ENCODE results near the gene BMP2K. TPM values are rescaled to one million over a fixed set of nuclear protein-coding genes. Genes with fewer than 3 reads are reported as not detected.

Gene BMP2K
- total RNA-seq, 1 experiment from 2014 or later, result 23.7 TPM

GRCh38 chr4:78937837-78938236 lies 161.7 kb downstream of the BMP2K start:
- no peak for DNase-seq (ENCODE audit: low spot score)

GRCh38 chr4:78938474-78938867 lies 162.3 kb downstream of the BMP2K start:
- DNase-seq (ENCODE audit: low spot score), result no peak

DNA sequence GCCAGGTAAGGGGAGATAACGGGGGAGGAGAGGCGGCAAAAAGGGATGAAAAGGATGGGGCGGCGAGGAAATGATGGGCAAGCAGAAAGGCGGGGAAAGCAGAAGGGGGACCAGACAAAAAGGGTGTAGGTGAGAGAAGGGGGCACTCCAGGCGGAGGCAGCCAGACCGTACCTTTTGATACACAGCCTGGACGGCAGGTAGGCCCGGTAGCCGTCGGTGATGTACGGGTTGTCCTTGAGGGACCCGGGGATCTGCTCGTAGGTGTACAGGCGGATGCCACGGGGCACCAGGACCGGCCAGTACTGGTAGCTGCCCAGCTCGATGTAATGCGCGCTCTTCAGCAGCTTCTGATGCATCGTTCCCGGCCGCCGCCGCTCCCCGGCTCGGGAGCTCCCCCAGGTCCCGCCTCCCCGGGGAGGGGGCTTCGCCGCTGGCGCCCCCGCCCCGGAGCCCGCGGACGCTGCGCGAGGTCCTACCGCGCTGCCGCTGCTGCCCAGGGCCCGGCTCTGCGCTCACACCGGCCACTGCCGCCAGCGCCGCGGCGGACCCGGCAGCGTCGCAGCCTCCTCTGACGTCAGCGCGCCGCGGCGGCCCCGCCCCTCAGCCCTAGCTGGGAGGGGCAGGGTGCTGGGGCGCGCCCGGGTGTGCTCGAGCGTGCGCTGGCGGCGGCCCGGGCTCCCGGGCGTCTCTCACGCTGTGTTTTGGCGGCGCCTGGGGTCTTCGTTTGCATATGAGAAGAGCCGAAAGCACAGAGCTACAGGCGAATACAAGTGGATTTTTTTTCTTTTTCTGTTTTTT lies 162.9 kb downstream of the BMP2K start, which contains the start of gene PAQR3:
TSS of gene PAQR3 (minus strand) at position 571 of the 799 bp plus-strand sequence. CDS start at position 357, 214 bp downstream.
- peak; percentile 59 for DNase-seq (ENCODE audit: low spot score)

GRCh38 chr4:78939667-78940008 lies 163.5 kb downstream of the BMP2K start:
- no peak for DNase-seq (ENCODE audit: low spot score)

GRCh38 chr4:78940752-78941151 lies 164.6 kb downstream of the BMP2K start:
- no peak for DNase-seq (ENCODE audit: low spot score)

- DNase-seq (ENCODE audit: low spot score), result no peak
These were observed 168.2 kb downstream of the BMP2K start for GRCh38 chr4:78944381-78944780.

DNA sequence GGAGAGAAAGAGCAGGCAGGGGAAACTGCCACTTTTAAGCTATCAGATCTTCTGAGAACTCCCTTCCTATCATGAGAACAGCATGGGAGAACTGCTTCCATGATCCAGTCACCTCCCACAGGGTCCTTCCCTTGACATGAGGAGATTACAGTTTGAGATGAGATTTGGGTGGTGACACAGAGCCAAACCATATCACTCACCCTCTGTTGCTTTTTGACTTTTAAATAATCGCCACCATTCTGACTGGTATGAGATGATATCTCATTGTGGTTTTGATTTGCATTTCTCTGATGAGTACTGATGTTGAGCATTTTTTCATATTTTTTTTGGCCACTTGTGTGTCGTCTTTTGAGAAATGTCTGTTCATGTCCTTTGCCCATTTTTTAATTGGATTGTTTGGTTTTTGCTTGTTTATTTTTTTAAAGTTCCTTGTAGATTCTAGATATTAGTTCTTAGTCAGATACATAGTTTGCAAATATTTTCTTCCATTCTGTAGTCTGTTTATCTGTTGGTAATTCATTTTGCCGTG lies 169.6 kb downstream of the BMP2K start:
- no peak for DNase-seq (ENCODE audit: low spot score)

- no peak for DNase-seq (ENCODE audit: low spot score)
These were observed 173.6 kb downstream of the BMP2K start for GRCh38 chr4:78949735-78950134.

DNA sequence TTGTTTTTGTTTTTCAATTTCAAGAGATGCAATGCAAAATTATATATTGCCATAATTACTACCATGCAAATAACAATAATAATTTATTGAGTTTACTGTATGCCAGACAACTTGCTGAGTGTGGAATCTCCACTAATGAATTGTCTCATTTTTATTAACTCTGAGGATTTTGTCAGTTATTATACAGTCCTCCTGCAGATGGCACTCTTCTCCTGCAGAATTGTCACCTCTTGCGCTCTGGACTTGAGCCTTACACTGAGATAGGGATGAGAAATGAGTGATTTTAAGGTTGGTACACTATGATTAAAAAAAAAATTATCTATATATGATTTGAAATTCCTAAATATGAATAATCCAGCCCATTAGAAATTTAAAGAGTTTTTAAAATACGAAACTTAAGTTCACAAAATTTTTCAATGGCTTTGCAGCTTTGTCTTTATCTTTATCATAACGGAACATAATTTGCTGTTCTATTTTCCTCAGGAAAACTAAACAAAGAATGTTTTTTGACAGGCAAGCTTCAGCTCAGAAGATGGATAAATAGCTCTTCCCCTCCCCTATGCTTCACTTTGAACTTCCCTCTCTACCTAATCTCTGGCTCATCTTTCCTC lies 175.8 kb downstream of the BMP2K start:
- peak; percentile 29 for DNase-seq (ENCODE audit: low spot score)

DNA sequence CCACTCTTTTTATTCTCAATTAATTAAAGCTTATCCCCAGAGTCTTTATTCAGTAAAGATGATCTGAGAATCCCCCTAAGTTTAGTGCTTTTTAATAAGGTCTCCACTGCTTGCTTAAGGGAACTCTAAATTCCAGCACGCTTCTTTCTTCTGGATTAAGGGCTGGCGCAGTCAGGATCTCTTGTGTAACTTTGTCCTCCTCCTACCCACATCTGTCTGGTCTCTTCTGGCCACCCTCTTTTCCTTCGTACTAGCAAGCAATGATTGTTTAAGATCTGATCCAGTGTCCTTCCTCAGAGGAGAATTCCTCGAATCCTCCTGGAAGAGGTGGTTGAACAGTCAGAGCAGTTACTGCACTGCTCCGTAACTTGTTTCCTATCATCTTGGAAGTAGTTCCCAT lies 177.1 kb downstream of the BMP2K start:
- no peak for DNase-seq (ENCODE audit: low spot score)

DNA sequence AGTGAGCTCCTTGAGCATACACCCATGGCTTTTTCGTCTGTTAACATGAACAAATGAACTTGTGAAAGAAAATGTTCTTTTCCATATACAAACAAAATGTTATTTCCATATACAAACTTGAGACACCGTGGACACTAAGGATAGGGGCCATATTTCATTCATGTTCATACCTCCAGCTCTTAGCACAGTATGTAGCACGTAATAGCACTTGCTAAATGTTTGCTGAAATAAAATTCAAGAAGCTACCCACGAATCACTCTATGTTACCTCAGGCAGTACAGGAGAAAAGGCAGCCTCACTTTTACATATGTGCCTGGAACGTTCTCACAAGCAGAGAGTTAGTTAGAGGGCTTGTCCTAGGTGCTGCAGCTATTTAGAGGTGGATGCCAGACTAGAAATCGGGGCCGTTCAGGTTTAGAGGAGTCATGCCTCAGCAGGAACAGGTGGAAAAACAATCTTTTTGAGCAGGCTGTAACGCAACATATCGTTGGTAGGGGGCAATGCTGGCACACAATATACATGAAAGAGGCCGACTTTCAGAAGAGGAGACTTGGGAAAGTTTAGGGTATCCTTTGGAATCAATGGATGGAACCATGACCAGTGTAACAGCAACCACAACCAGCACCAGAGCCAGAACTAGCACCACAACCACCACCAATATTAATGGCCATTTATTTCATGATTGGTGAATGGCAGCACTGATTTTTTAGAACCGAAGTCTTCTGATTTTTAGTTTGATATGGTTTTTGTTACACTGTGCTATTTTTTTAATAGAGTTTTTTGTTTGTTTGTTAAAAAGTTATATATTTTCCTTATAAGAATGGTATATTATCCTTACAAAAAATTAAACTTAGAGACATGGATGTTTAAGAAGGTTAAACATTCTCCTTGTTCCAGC lies 177.9 kb downstream of the BMP2K start:
- DNase-seq (ENCODE audit: low spot score), result peak; percentile 44

GRCh38 chr4:78956975-78957374 lies 180.8 kb downstream of the BMP2K start:
- DNase-seq (ENCODE audit: low spot score), result no peak

DNA sequence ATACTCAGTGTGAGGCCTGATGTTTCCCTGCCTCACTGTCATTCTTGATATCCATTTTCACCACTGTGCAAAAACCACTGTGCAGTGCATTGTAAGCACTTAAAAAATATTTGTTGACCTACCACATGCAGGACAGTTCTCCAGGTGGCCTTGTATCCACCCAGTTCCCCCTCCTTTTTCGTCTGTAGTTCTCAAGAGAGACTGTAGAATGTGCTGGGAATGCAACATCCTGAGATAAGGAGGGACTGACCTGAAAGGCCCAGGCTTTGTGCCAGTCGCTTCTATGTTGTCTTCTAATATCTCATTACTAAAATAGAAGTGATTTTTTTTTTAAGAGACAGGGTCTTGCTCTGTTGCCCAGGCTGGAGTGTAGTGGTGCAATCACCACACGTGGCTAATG lies 184.8 kb downstream of the BMP2K start:
- no peak for DNase-seq (ENCODE audit: low spot score)

Other genes with a start within 250 kb of the BMP2K start
- gene ANXA3, start 224.6 kb upstream of the BMP2K start, total RNA-seq (2014; rRNA removed; shearing (Covaris generic)), result 0.35 TPM in 1 of 2 replicates, not detected in the other
- gene PAQR3, start 163.1 kb downstream of the BMP2K start, total RNA-seq (2014; rRNA removed; shearing (Covaris generic)), result 13.9 and 22.5 TPM in 2 replicates